Keratinocyte (primary cell): ENCODE data around the gene CNTNAP2. TPM values are rescaled to one million over a fixed set of nuclear protein-coding genes. Genes with fewer than 3 reads are reported as not detected.

Experiments
- DNase-seq: peaks from one replicate; pipeline ENCODE4 v3.0.0-alpha.2; 2011; ENCODE audit warnings: low read depth, missing footprints, low spot score
- FAIRE-seq: peaks from 2 replicates; lab custom pipeline; 2011; peaks lifted over from hg19 to GRCh38; lab: Jason Lieb, UNC
- H2AFZ ChIP-seq: 2 replicates; pipeline ENCODE4 v1.6.0; 2012; ENCODE audit warnings: low read length, control low read depth, inconsistent platforms; ENCODE audit not compliant: control insufficient read depth
- H3K27ac ChIP-seq: 2 replicates; pipeline ENCODE4 v1.5.1; 2011; ENCODE audit warnings: low read length; ENCODE audit not compliant: control insufficient read depth, insufficient read depth
- H3K27me3 ChIP-seq: 3 replicates; pipeline ENCODE4 v1.6.0; 2011; ENCODE audit warnings: low read length; ENCODE audit not compliant: control insufficient read depth, insufficient read depth; ENCODE audit errors: extremely low read depth
- H3K36me3 ChIP-seq, 2 experiments: 2 replicates in 1 of 2; 3 replicates in 1 of 2; pipeline ENCODE4 v1.5.1; 2011; ENCODE audit warnings: low read length in 2 of 2, mild to moderate bottlenecking in 1 of 2; ENCODE audit not compliant: control insufficient read depth in 2 of 2, insufficient read depth in 2 of 2; ENCODE audit errors: extremely low read depth in 1 of 2
- H3K4me1 ChIP-seq: 3 replicates; pipeline ENCODE4 v1.5.1; 2011; ENCODE audit warnings: low read length; ENCODE audit not compliant: control insufficient read depth, insufficient read depth; ENCODE audit errors: extremely low read depth
- H3K4me2 ChIP-seq: 3 replicates; pipeline ENCODE4 v1.6.0; 2011; ENCODE audit warnings: low read depth, low read length; ENCODE audit not compliant: control insufficient read depth, insufficient read depth; ENCODE audit errors: extremely low read depth
- H3K4me3 ChIP-seq, 3 experiments: fragments of 200-600 bp in 1 of 3; sonication (generic) in 1 of 3; 2 replicates in 2 of 3; 3 replicates in 1 of 3; pipeline ENCODE4 v1.5.1; 2011 to 2016; ENCODE audit warnings: low read length in 3 of 3, mild to moderate bottlenecking in 3 of 3, control low read depth in 2 of 3, inconsistent platforms in 1 of 3, low read depth in 1 of 3, mixed read lengths in 1 of 3, mixed run types in 1 of 3, moderate library complexity in 1 of 3; ENCODE audit not compliant: control insufficient read depth in 2 of 3, insufficient read depth in 2 of 3; ENCODE audit errors: extremely low read depth in 1 of 3
- H3K79me2 ChIP-seq: 2 replicates; pipeline ENCODE4 v1.6.0; 2012; ENCODE audit warnings: low read length; ENCODE audit not compliant: control insufficient read depth, insufficient read depth
- H3K9ac ChIP-seq: 3 replicates; pipeline ENCODE4 v1.6.0; 2011; ENCODE audit warnings: low read length; ENCODE audit not compliant: control insufficient read depth, insufficient read depth; ENCODE audit errors: extremely low read depth
- H3K9me1 ChIP-seq: 3 replicates; pipeline ENCODE4 v1.6.0; 2011; ENCODE audit warnings: low read length; ENCODE audit not compliant: control insufficient read depth, insufficient read depth; ENCODE audit errors: extremely low read depth
- H3K9me3 ChIP-seq: 2 replicates; pipeline ENCODE4 v1.5.1; 2012; ENCODE audit warnings: low read depth, low read length; ENCODE audit not compliant: control insufficient read depth
- H4K20me1 ChIP-seq: 3 replicates; pipeline ENCODE4 v1.6.0; 2011; ENCODE audit warnings: low read length; ENCODE audit not compliant: control insufficient read depth, insufficient read depth; ENCODE audit errors: extremely low read depth
- CTCF ChIP-seq, 3 experiments: IDR thresholded peaks in 1 of 3; conservative IDR thresholded peaks in 1 of 3; optimal IDR thresholded peaks in 1 of 3; 2 replicates in 2 of 3; 3 replicates in 1 of 3; pipeline versions ENCODE3 to v1.5.1; 2011; ENCODE audit warnings: low read length in 3 of 3, mild to moderate bottlenecking in 3 of 3, moderate library complexity in 2 of 3, control low read depth in 1 of 3, inconsistent platforms in 1 of 3; ENCODE audit not compliant: insufficient read depth in 2 of 3; ENCODE audit errors: extremely low read depth in 1 of 3
- EZH2 ChIP-seq: IDR thresholded peaks from one replicate; pipeline ENCODE4 v1.6.1; 2012; ENCODE audit warnings: inconsistent platforms, mild to moderate bottlenecking, low read length, moderate library complexity
- dilution Hi-C: fragments of 300-500 bp; cut with MboI; formaldehyde crosslinking; loops from one replicate; pipeline ENCODE4 v1.7.0; 2020; ENCODE audit warnings: low sequenced_read_pairs; ENCODE audit not compliant: extremely low pct_ligation_motif_present
- polyA plus RNA-seq, 5 experiments: library from polyadenylated mRNA; depleted of rRNA in 3 of 5; stranded (reverse) in 3 of 5; stranded (forward) in 1 of 5; unstranded in 1 of 5; fragments of >200 nt; gene quantifications; 1 replicate in 1 of 5; 2 replicates in 3 of 5; 3 replicates in 1 of 5; pipeline versions ENCODE4 v1.2.1 to v1.2.3, GENCODE V29; 2011 to 2012; ENCODE audit warnings: missing spikeins in 2 of 5, low read depth in 1 of 5, low replicate concordance in 1 of 5

Gene CNTNAP2
- polyA plus RNA-seq, 1 donor (not counting 4 experiments of a cell fraction or from before 2014, with no cell fraction given): 1.4 TPM

GRCh38 chr7:146804620-146805019 is 688.0 kb downstream of the CNTNAP2 start:
- Histone ChIP-seq H3K4me2 (no peak overlapping the region), H3K27me3 (no peaks in the 10 kb centered on the region), H4K20me1 (no peaks in the 10 kb centered on the region), H3K27ac (no peak overlapping the region), H3K4me1 (no peaks in the 10 kb centered on the region), H3K36me3 (no peaks in the 10 kb centered on the region), H3K9ac (no peak overlapping the region), H3K9me3 (peaks cover 2% of the 10 kb centered on the region), H3K79me2 (no peaks in the 10 kb centered on the region), H2AFZ (no peak overlapping the region), H3K4me3 (no peak overlapping the region), H3K9me1 (no peaks in the 10 kb centered on the region)
- no peak for DNase-seq
- FAIRE-seq: no peak
- dilution Hi-C loops: no loop called here
- TF ChIP-seq CTCF (optimal IDR thresholded peaks at IDR 0.05 in 1 of 3, IDR thresholded peaks at IDR 0.05 in 1 of 3, conservative IDR thresholded peaks at IDR 0.05 in 1 of 3; ENCODE audit: extremely low read depth in 1 of 3, insufficient read depth in 2 of 3, low read length in 3 of 3) (no peak), EZH2 (no peak)

- no peak overlapping the region for H2AFZ ChIP-seq
- H3K4me3 ChIP-seq: no peak overlapping the region
- H3K9ac ChIP-seq: no peak overlapping the region
- no peaks in the 10 kb centered on the region for H3K9me1 ChIP-seq
- dilution Hi-C loops: no loop called here
- no peaks in the 10 kb centered on the region for H3K4me1 ChIP-seq
- no peaks in the 10 kb centered on the region for H3K36me3 ChIP-seq
- FAIRE-seq (no peak), DNase-seq (no peak)
- H3K9me3 ChIP-seq: peaks cover 2% of the 10 kb centered on the region
- no peak overlapping the region for H3K4me2 ChIP-seq
- no peaks in the 10 kb centered on the region for H4K20me1 ChIP-seq
- H3K27ac ChIP-seq: no peak overlapping the region
- TF ChIP-seq CTCF (optimal IDR thresholded peaks at IDR 0.05 in 1 of 3, IDR thresholded peaks at IDR 0.05 in 1 of 3, conservative IDR thresholded peaks at IDR 0.05 in 1 of 3; ENCODE audit: extremely low read depth in 1 of 3, insufficient read depth in 2 of 3, low read length in 3 of 3): no peak
- no peak for TF ChIP-seq EZH2
- no peaks in the 10 kb centered on the region for H3K79me2 ChIP-seq
- H3K27me3 ChIP-seq: no peaks in the 10 kb centered on the region
Measured at GRCh38 chr7:146805082-146805481, 688.5 kb downstream of the CNTNAP2 start.
